Caco-2 (cell line): ENCODE measurements around the gene SLAMF1. TPM values are rescaled to one million over a fixed set of nuclear protein-coding genes. Genes with fewer than 3 reads are reported as not detected.

Experiments
- BruUV-seq: library from RNA; stranded (reverse); fragments of 400-500 nt; replicated peaks from 2 replicates; lab custom pipeline; 2021; lab: Mats Ljungman, UMichigan
- CTCF ChIA-PET: fragments of 300-600 bp; sonication (Branson Sonifier 250); formaldehyde crosslinking; loops from one replicate; lab custom pipeline; 2022; ENCODE audit warnings: antibody characterized with exemption; lab: Charles Lee
- POLR2A ChIA-PET: fragments of 300-600 bp; sonication (Branson Sonifier 250); formaldehyde crosslinking; loops from one replicate; lab custom pipeline; 2022; ENCODE audit warnings: antibody characterized with exemption; lab: Charles Lee
- DNase-seq, 2 experiments: peaks; one replicate each; pipeline versions ENCODE4 v3.0.0 to v3.0.0-alpha.2; 2020 to 2022
- H3K27me3 ChIP-seq: replicated peaks from 2 replicates; pipeline ENCODE4 v1.6.0; 2011; ENCODE audit warnings: low read length; ENCODE audit not compliant: control insufficient read depth, insufficient read depth
- H3K36me3 ChIP-seq: 2 replicates; pipeline ENCODE4 v1.5.1; 2011; ENCODE audit warnings: low read length; ENCODE audit not compliant: control insufficient read depth, insufficient read depth
- H3K4me1 ChIP-seq: fragments of 250-450 bp; sonication (Bioruptor Pico); 2 replicates; pipeline ENCODE4 v1.5.1; 2020; ENCODE audit warnings: mild to moderate bottlenecking
- H3K4me3 ChIP-seq: 2 replicates; pipeline ENCODE4 v1.5.1; 2011; ENCODE audit warnings: low read depth, mild to moderate bottlenecking, control low read depth, low read length
- H3K9me3 ChIP-seq: fragments of 250-450 bp; sonication (Bioruptor Pico); 2 replicates; pipeline ENCODE4 v1.5.1; 2020; ENCODE audit warnings: mild to moderate bottlenecking, moderate library complexity
- H3K27ac Mint-ChIP-seq: one replicate; pipeline ENCODE4 v1.8.0; 2022; ENCODE audit warnings: mixed read lengths; ENCODE audit not compliant: unreplicated experiment
- H3K27me3 Mint-ChIP-seq: one replicate; pipeline ENCODE4 v1.8.0; 2022; ENCODE audit warnings: mixed read lengths; ENCODE audit not compliant: insufficient read depth, unreplicated experiment
- H3K36me3 Mint-ChIP-seq: one replicate; pipeline ENCODE4 v1.8.0; 2022; ENCODE audit warnings: mild to moderate bottlenecking, mixed read lengths; ENCODE audit not compliant: insufficient read depth, unreplicated experiment
- H3K4me1 Mint-ChIP-seq: one replicate; pipeline ENCODE4 v1.8.0; 2022; ENCODE audit warnings: low read depth, mixed read lengths; ENCODE audit not compliant: unreplicated experiment
- H3K4me3 Mint-ChIP-seq: one replicate; pipeline ENCODE4 v1.8.0; 2022; ENCODE audit warnings: mild to moderate bottlenecking, moderate library complexity, mixed read lengths; ENCODE audit not compliant: unreplicated experiment
- H3K9me3 Mint-ChIP-seq: one replicate; pipeline ENCODE4 v1.8.0; 2022; ENCODE audit warnings: mixed read lengths; ENCODE audit not compliant: unreplicated experiment
- CTCF ChIP-seq, 2 experiments: fragments of 200-600 bp in 1 of 2; IDR thresholded peaks; 1 replicate in 1 of 2; 2 replicates in 1 of 2; pipeline versions ENCODE4 v1.5.1 to v1.8.0; 2011 to 2022; ENCODE audit warnings: antibody characterized with exemption in 1 of 2, control low read depth in 1 of 2, inconsistent platforms in 1 of 2, low read depth in 1 of 2, low read length in 1 of 2, mild to moderate bottlenecking in 1 of 2, moderate library complexity in 1 of 2; ENCODE audit not compliant: insufficient read depth in 1 of 2, severe bottlenecking in 1 of 2, unreplicated experiment in 1 of 2
- intact Hi-C: fragments of 100-400 bp; cut with micrococcal nuclease; formaldehyde crosslinking; loops from one replicate; pipeline ENCODE4 v1.10.0; 2022; ENCODE audit not compliant: unreplicated experiment
- total RNA-seq: library from RNA; stranded (reverse); gene quantifications from 2 replicates; pipeline ENCODE4 v1.2.3, GENCODE V29; 2022

The SLAMF1 gene
- total RNA-seq, 1 experiment from 2014 or later, result not detected

- no peak for DNase-seq
- BruUV-seq, result no TSS peak
- Histone ChIP-seq H3K4me1 (no peaks in the 10 kb centered on the region), H3K36me3 (no peaks in the 10 kb centered on the region), H3K27me3 (no peaks in the 10 kb centered on the region), H3K9me3 (no peaks in the 10 kb centered on the region), H3K4me3 (no peak overlapping the region)
- Mint-ChIP-seq H3K4me3 (no peak overlapping the region), H3K27me3 (no peaks in the 10 kb centered on the region), H3K9me3 (no peaks in the 10 kb centered on the region), H3K36me3 (peaks cover 5% of the 10 kb centered on the region), H3K27ac (no peak overlapping the region), H3K4me1 (peaks cover 6% of the 10 kb centered on the region)
- POLR2A ChIA-PET, result no interaction called here
- CTCF ChIA-PET, result no interaction called here
- TF ChIP-seq CTCF (IDR thresholded peaks at IDR 0.05; ENCODE audit: insufficient read depth in 1 of 2, low read depth in 1 of 2, low read length in 1 of 2, severe bottlenecking in 1 of 2, unreplicated experiment in 1 of 2), result no peak
- intact Hi-C loops, result no loop called here
These were observed 33.6 kb upstream of the SLAMF1 start for GRCh38 chr1:160680399-160680798.

DNA sequence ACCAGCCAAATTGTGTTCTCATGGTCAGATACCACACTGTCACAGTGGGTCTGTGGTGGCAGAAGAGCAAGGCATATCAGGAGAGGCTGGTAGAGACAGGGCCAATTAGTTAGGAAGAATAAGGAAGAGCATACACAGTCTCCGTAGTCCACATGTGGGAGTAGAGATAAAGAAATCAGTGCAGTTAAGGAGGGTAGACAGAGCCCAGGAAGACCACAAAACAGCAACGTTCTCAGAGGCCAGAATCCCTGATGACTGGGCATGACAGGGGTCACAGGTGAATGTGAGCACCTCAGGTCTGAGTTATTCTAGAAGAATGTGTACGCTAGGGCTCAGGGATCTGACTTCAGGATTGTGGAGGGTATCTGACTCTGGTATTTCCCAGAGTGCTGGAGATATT, 33.0 kb upstream of the SLAMF1 start:
- CTCF ChIA-PET, result no interaction called here
- Histone ChIP-seq H3K36me3 (no peaks in the 10 kb centered on the region), H3K4me1 (no peaks in the 10 kb centered on the region), H3K4me3 (no peak overlapping the region), H3K9me3 (no peaks in the 10 kb centered on the region), H3K27me3 (no peaks in the 10 kb centered on the region)
- H3K27ac Mint-ChIP-seq, result no peak overlapping the region
- no peaks in the 10 kb centered on the region for H3K27me3 Mint-ChIP-seq
- no peak overlapping the region for H3K4me3 Mint-ChIP-seq
- peaks cover 6% of the 10 kb centered on the region for H3K4me1 Mint-ChIP-seq
- intact Hi-C loops, result loop anchor here (5.0 kb wide), 2 partner anchors 63 to 253 kb away; no protein-coding TSS in a partner anchor
- POLR2A ChIA-PET, result no interaction called here
- no peaks in the 10 kb centered on the region for H3K9me3 Mint-ChIP-seq
- peaks cover 5% of the 10 kb centered on the region for H3K36me3 Mint-ChIP-seq
- no peak for TF ChIP-seq CTCF (IDR thresholded peaks at IDR 0.05; ENCODE audit: insufficient read depth in 1 of 2, low read depth in 1 of 2, low read length in 1 of 2, severe bottlenecking in 1 of 2, unreplicated experiment in 1 of 2)
- BruUV-seq, result no TSS peak
- no peak for DNase-seq

DNA sequence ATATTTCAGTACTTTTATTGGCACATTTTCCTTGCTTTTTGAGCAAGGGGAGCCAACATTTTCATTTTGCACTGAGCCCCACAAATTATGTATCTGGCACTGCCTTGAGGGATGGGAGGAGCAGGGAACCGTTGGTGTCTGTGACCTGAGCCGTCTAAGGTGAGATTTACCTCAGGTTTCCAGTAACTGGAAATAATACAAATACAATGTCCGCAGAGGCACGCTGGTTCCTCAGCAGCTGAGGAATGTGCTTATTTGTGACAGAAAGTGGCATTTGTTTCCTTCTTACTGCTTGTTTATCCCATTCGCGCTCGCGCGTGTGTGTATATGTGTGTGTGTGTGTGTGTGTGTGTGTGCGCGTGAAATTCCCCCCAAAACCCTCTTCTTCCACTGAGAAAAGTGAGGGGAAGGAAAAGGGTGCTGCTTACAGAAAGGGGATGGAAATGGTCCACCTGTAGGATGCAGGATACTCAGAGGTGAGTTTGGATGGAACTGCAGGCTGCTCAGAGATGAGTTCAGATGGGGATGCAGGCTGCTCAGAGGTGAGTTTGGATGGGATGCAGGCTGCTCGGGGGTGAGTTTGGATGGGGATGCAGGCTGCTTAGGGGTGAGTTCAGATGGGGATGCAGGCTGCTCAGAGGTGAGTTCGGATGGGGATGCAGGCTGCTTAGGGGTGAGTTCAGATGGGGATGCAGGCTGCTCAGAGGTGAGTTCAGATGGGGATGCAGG, 30.2 kb upstream of the SLAMF1 start:
- intact Hi-C loops, result loop anchor here (5.0 kb wide), 2 partner anchors 60 to 250 kb away; no protein-coding TSS in a partner anchor
- Mint-ChIP-seq H3K27me3 (no peaks in the 10 kb centered on the region), H3K36me3 (peaks cover 5% of the 10 kb centered on the region), H3K4me3 (no peak overlapping the region), H3K27ac (no peak overlapping the region), H3K9me3 (no peaks in the 10 kb centered on the region), H3K4me1 (peaks cover 6% of the 10 kb centered on the region)
- TF ChIP-seq CTCF (IDR thresholded peaks at IDR 0.05; ENCODE audit: insufficient read depth in 1 of 2, low read depth in 1 of 2, low read length in 1 of 2, severe bottlenecking in 1 of 2, unreplicated experiment in 1 of 2), result no peak
- DNase-seq, result no peak
- H3K4me1 ChIP-seq, result no peaks in the 10 kb centered on the region
- ChIA-PET POLR2A (no interaction called here), CTCF (no interaction called here)
- H3K36me3 ChIP-seq, result no peaks in the 10 kb centered on the region
- no peaks in the 10 kb centered on the region for H3K9me3 ChIP-seq
- no peak overlapping the region for H3K4me3 ChIP-seq
- no peaks in the 10 kb centered on the region for H3K27me3 ChIP-seq
- BruUV-seq, result no TSS peak
